DND-41 (cell line): ENCODE data around the gene LRP3.
"Not testable (repeated sequence)": the region's sequence is repeated elsewhere in the genome, so short reads cannot be mapped to it uniquely, and the experiment has no call there.

ENCODE experiments used
- ATAC-seq: fragments of 200-7000 bp; cut with Tn5 transposase; 3 replicates; pipeline ENCODE4 v1.9.1; 2021; ENCODE audit warnings: low read depth; ENCODE audit not compliant: insufficient read depth
- DNase-seq: peaks from one replicate; pipeline ENCODE4 v3.0.0-alpha.2; 2020
- H2AFZ ChIP-seq: 2 replicates; pipeline ENCODE4 v1.6.0; 2012; ENCODE audit warnings: low read depth, low read length
- H3K27ac ChIP-seq: 2 replicates; pipeline ENCODE4 v1.5.1; 2012; ENCODE audit warnings: low read length, inconsistent platforms
- H3K27me3 ChIP-seq: fragments of 200-600 bp; sonication (generic); 2 replicates; pipeline ENCODE4 v1.6.0; 2012; ENCODE audit warnings: low read length, mild to moderate bottlenecking, inconsistent platforms; ENCODE audit not compliant: insufficient read depth, poor library complexity
- H3K36me3 ChIP-seq: 2 replicates; pipeline ENCODE4 v1.5.1; 2012; ENCODE audit warnings: low read length, inconsistent platforms; ENCODE audit not compliant: insufficient read depth
- H3K4me1 ChIP-seq: 2 replicates; pipeline ENCODE4 v1.5.1; 2012; ENCODE audit warnings: mild to moderate bottlenecking, low read length; ENCODE audit not compliant: insufficient read depth
- H3K4me2 ChIP-seq: 2 replicates; pipeline ENCODE4 v1.6.0; 2012; ENCODE audit warnings: mild to moderate bottlenecking, moderate library complexity, low read length, inconsistent platforms; ENCODE audit not compliant: insufficient read depth
- H3K4me3 ChIP-seq, 2 experiments: fragments of 200-600 bp in 1 of 2; shearing (Covaris generic) in 1 of 2; 2 replicates each; pipeline ENCODE4 v1.5.1; 2012 to 2016; ENCODE audit warnings: inconsistent platforms in 2 of 2, low read length in 2 of 2, mild to moderate bottlenecking in 2 of 2, low read depth in 1 of 2, moderate library complexity in 1 of 2
- H3K79me2 ChIP-seq: 2 replicates; pipeline ENCODE4 v1.6.0; 2012; ENCODE audit warnings: low read length, inconsistent platforms; ENCODE audit not compliant: insufficient read depth
- H3K9ac ChIP-seq: 2 replicates; pipeline ENCODE4 v1.6.0; 2012; ENCODE audit warnings: low read depth, mild to moderate bottlenecking, inconsistent platforms, low read length, moderate library complexity
- H3K9me3 ChIP-seq: 2 replicates; pipeline ENCODE4 v1.5.1; 2012; ENCODE audit warnings: low read length, moderate library complexity, mild to moderate bottlenecking, inconsistent platforms; ENCODE audit not compliant: insufficient read depth, severe bottlenecking
- H4K20me1 ChIP-seq: 2 replicates; pipeline ENCODE4 v1.6.0; 2012; ENCODE audit warnings: low read length; ENCODE audit not compliant: insufficient read depth
- EZH2 ChIP-seq: IDR thresholded peaks from 3 replicates; pipeline ENCODE4 v1.6.1; 2012; ENCODE audit warnings: borderline replicate concordance, low read depth, mild to moderate bottlenecking, moderate library complexity, low read length, inconsistent platforms; ENCODE audit not compliant: severe bottlenecking
- TF ChIP-seq, protein P1 (sequence below): IDR thresholded peaks from 2 replicates; pipeline ENCODE4 v1.5.1; 2012; ENCODE audit warnings: borderline replicate concordance, low read length, moderate library complexity, mild to moderate bottlenecking; ENCODE audit not compliant: poor library complexity, severe bottlenecking; ENCODE audit errors: extremely low read depth

Gene LRP3

DNA sequence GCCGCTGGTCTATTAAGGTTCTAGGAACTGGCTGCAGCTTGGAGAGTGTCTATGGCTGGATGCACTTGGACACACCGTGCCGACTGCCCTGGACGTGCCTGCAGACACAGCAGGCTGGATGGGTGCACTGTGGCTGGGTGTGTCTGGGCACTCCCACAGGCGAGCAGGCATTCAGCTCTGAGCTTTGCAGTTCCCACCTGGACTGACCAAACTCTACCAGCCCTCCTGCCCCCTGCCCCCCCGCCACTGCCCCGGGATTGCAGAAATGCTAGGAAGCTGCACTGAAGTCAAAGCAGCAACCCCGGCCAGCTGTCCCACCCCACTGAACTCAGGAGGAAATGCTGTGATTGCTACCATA is 7.0 kb upstream of the LRP3 start:
- DNase-seq: no peak
- no peaks in the 10 kb centered on the region for H3K79me2 ChIP-seq
- H3K27me3 ChIP-seq: no peaks in the 10 kb centered on the region
- H4K20me1 ChIP-seq: no peaks in the 10 kb centered on the region
- no peaks in the 10 kb centered on the region for H3K4me1 ChIP-seq
- no peak overlapping the region for H3K4me3 ChIP-seq
- H3K36me3 ChIP-seq: no peaks in the 10 kb centered on the region
- no peak overlapping the region for H3K27ac ChIP-seq
- no peak overlapping the region for H3K9ac ChIP-seq
- no peaks in the 10 kb centered on the region for H3K9me3 ChIP-seq
- H2AFZ ChIP-seq: no peak overlapping the region
- no peak for ATAC-seq
- TF ChIP-seq, protein P1, sequence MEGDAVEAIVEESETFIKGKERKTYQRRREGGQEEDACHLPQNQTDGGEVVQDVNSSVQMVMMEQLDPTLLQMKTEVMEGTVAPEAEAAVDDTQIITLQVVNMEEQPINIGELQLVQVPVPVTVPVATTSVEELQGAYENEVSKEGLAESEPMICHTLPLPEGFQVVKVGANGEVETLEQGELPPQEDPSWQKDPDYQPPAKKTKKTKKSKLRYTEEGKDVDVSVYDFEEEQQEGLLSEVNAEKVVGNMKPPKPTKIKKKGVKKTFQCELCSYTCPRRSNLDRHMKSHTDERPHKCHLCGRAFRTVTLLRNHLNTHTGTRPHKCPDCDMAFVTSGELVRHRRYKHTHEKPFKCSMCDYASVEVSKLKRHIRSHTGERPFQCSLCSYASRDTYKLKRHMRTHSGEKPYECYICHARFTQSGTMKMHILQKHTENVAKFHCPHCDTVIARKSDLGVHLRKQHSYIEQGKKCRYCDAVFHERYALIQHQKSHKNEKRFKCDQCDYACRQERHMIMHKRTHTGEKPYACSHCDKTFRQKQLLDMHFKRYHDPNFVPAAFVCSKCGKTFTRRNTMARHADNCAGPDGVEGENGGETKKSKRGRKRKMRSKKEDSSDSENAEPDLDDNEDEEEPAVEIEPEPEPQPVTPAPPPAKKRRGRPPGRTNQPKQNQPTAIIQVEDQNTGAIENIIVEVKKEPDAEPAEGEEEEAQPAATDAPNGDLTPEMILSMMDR: no peak
- TF ChIP-seq EZH2: no peak
- H3K4me2 ChIP-seq: no peak overlapping the region

DNA sequence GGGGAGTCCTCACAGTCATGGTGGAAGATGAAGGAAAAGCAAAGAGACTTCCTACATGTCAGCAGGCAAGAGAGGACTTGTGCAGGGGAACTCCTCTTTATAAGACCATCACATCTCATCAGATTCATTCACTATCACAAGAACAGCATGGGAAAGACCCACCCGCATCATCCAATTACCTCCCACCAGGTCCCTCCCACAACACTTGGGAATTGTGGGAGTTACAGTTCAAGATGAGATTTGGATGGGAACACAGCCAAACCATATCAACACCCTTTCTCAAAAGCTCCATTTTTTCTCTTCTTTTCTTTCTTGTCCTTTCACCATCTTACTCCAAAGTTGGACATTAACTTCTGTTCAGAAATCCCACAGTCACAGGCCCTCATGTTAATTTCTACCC is 4.7 kb upstream of the LRP3 start:
- no peak for TF ChIP-seq EZH2
- TF ChIP-seq, protein P1: no peak
- no peaks in the 10 kb centered on the region for H4K20me1 ChIP-seq
- no peaks in the 10 kb centered on the region for H3K4me1 ChIP-seq
- DNase-seq (no peak), ATAC-seq (no peak)
- H3K36me3 ChIP-seq: no peaks in the 10 kb centered on the region
- no peaks in the 10 kb centered on the region for H3K79me2 ChIP-seq
- H2AFZ ChIP-seq: no peak overlapping the region
- H3K9me3 ChIP-seq: no peaks in the 10 kb centered on the region
- H3K27me3 ChIP-seq: no peaks in the 10 kb centered on the region
- H3K9ac ChIP-seq: no peak overlapping the region
- no peak overlapping the region for H3K27ac ChIP-seq
- H3K4me3 ChIP-seq: no peak overlapping the region
- no peak overlapping the region for H3K4me2 ChIP-seq

DNA sequence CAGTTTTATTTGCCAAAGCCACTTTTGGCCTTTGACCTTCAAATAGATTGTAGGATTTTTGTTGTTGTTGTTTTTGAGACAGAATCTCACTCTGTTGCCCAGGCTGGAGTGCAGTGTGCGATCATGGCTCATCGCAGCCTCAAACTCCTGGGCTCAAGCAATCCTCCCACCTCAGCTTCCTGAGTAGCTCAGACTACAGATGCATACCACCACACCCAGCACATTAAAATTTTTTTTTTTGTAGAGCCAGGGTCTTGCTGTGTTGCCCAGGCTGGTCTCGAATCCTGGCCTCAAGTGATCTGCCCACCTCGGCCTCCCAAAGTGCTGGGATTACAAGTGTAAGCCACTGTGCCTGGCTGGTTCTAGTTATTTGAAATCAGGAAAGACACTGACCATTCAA is 3.0 kb upstream of the LRP3 start:
- H3K27me3 ChIP-seq, H3K4me2 ChIP-seq, H3K36me3 ChIP-seq, H3K27ac ChIP-seq, H3K9ac ChIP-seq, DNase-seq, H3K9me3 ChIP-seq, H2AFZ ChIP-seq, H4K20me1 ChIP-seq, H3K4me1 ChIP-seq, ATAC-seq, H3K4me3 ChIP-seq, H3K79me2 ChIP-seq: not testable (repeated sequence)

DNA sequence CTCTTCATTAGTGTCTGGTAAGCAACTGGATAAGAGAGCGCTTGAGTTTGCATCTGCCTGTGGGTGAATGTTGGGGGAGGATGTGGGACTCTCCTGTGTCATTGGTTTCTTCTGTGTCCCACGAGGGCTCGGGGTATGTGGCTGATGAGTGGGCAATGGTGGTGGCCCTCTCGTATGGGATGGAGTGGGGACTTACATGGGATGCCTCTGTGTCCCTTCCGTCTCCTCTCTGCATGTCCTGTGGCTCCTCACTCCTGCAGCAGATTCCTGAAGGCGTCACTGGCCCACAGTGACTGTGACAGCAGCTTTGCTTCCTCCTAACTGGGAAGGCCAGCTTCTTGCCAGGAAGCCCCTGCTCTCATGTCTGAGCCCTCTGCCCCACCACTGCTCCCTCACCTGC is 2.6 kb upstream of the LRP3 start:
- Histone ChIP-seq H3K4me1 (no peaks in the 10 kb centered on the region), H4K20me1 (no peaks in the 10 kb centered on the region), H3K4me3 (no peak overlapping the region), H3K4me2 (no peak overlapping the region), H2AFZ (no peak overlapping the region), H3K27me3 (no peaks in the 10 kb centered on the region), H3K79me2 (no peaks in the 10 kb centered on the region), H3K9ac (no peak overlapping the region), H3K9me3 (no peaks in the 10 kb centered on the region), H3K27ac (no peak overlapping the region), H3K36me3 (no peaks in the 10 kb centered on the region)
- no peak for ATAC-seq
- TF ChIP-seq EZH2: no peak
- TF ChIP-seq, protein P1: no peak
- DNase-seq: no peak
